CD4-positive, alpha-beta T cell treated with Interleukin-12 subunit alpha and Interleukin-12 subunit beta, for 1 hour (primary cell): ENCODE data around the gene ACSL3.

Source experiments
- DNase-seq: peaks from one replicate; pipeline ENCODE4 v3.0.0-alpha.2; 2020

Gene ACSL3

DNA sequence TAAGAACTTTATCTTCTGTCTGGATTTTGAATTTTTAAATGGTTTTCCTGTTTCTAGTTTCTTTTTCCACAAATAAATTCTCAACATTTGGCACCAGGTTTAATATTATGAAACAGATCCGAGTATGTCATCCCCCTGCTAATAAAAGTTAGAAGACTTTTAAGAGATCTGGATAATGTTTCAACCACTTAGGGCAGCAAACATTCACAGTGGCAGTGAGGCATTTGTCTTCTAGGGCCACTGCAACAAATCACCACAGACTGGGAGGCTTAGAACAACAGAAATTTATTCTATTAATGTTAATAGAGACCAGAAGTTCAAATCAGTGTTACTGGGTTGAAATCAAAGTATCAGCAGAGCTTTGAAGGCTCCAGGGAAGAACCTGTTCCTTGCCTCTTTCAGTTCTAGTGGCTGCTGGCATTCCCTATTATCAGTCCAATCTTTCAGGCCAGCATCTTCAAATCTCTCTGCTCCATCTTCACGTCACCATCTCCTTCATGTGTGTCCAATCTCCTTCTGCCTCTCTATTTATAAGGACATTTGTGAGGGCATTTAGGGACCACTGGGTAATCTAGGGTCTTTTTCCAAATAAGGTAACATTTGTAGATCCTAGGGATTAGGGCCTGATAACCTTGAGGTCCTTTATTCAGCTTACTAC lies 23.4 kb downstream of the ACSL3 start:
- no peak for DNase-seq

- DNase-seq: no peak
Measured at GRCh38 chr2:222884805-222885424, 24.1 kb downstream of the ACSL3 start.

GRCh38 chr2:222887124-222887523 lies 26.3 kb downstream of the ACSL3 start:
- no peak for DNase-seq

DNA sequence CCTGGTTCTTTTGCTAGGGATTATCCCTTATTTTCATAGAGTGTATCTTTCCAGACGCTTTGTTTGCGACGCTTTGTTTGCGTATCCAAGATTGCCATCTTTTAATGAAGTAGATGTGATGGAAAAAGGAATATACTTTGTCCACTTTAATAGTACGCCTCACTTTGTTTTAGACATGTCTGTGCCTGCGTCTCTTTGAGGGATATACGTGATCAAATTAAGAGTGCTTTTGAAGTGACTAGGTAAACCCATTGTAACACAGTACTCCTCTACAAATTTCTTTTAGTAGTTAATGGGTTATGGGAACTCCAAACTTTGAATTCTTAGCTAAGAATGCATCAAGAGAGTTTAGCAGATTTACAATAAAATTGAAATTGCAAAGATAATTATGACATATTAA lies 27.9 kb downstream of the ACSL3 start:
- DNase-seq: no peak

GRCh38 chr2:222891890-222892289 lies 31.1 kb downstream of the ACSL3 start:
- no peak for DNase-seq

- DNase-seq: no peak
Measured at GRCh38 chr2:222892321-222892720, 31.5 kb downstream of the ACSL3 start.

- no peak for DNase-seq
Measured at GRCh38 chr2:222892761-222893160, 31.9 kb downstream of the ACSL3 start.

- DNase-seq: no peak
Measured at GRCh38 chr2:222893716-222894115, 32.9 kb downstream of the ACSL3 start.

DNA sequence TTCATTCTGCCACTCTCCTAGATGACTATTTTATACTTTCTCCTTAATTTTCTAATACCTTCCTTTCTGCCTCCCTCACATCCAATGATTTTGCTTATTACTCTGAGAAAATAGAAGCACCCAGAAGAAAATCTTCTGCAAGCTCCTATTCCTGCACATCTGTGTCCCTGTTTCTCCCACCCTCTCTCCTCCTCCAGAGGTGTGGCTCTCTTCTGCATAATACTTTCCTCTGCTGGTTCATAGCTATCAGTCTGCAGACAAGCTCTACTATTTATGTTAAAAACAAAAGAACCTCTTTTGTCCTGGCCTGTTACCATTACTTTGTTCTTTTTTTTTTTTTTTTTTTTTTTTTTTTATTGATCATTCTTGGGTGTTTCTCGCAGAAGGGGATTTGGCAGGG lies 34.3 kb downstream of the ACSL3 start:
- DNase-seq: no peak

DNA sequence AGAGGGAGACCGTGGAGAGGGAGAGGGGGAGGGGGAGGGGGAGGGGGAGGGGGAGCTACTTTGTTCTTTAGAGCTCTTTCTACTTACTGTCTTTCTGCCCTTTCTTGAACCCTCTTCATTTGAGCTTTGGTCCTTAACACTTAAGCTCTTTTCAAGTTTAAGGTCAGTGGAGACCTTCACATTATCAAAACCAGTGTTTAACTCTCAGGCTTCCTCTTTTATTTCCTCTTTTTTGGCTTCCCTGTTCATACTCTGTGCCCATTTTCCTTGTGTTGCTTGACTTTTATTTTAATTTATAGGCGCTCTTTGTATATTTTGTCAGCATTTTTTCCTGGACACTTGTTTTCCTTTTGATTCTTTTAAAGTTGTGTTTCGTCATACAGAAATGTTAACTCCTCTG lies 37.1 kb downstream of the ACSL3 start:
- no peak for DNase-seq

DNA sequence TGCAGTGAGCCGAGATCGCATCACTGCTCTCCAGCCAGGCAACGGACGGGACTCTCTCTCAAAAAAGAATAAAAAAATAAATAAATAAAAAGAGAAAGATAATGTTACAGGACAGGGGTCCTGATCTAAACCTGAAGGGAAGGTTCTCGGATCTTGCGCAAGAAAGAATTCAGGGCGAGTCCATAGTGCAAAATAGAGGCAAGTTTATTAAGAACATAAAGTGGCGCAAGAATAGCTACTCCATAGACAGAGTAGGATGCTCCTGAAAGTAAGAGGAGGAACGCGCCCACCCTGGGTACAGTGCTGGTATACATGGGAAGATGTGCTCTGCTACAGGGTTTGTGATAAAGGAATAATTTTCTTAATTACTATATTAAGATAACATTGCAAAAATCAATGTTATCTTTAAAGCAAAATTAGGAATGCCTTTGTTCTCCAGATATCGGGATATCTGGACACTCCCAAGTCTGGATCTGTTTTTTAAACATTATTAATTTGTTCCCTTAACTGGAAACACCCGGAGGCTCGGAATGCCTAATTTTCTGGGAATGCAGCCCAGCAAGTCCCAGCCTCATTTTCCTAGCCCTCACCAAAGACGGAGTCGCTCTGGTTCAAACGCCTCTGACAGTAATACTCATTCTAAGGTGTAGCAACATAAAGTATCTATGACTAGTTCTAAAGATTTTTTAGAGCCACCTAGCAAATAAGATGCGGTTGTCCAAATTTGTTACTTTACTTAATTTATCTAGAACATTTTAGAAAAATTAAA lies 38.8 kb downstream of the ACSL3 start:
- DNase-seq: no peak

- no peak for DNase-seq
Measured at GRCh38 chr2:222900354-222900753, 39.5 kb downstream of the ACSL3 start.

DNA sequence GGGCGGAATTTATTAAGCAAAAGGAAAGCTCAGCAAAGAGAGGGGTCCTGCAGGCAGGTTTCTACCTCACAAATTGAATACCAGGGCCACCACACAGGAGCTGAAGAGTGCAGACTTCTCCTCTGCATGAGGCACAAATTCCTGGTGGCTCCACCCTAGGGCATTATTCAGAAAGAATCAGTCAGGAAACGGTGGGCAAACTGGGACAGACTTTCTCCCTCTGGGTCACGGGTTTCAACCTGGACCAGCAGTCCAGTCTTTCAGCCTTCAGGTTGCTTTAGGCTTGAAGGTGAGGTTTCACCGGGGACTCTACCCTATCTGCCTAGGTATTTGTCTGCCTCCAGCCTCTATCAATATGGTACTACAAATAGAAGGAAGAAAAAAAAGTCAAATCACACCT lies 41.8 kb downstream of the ACSL3 start:
- DNase-seq: no peak

DNA sequence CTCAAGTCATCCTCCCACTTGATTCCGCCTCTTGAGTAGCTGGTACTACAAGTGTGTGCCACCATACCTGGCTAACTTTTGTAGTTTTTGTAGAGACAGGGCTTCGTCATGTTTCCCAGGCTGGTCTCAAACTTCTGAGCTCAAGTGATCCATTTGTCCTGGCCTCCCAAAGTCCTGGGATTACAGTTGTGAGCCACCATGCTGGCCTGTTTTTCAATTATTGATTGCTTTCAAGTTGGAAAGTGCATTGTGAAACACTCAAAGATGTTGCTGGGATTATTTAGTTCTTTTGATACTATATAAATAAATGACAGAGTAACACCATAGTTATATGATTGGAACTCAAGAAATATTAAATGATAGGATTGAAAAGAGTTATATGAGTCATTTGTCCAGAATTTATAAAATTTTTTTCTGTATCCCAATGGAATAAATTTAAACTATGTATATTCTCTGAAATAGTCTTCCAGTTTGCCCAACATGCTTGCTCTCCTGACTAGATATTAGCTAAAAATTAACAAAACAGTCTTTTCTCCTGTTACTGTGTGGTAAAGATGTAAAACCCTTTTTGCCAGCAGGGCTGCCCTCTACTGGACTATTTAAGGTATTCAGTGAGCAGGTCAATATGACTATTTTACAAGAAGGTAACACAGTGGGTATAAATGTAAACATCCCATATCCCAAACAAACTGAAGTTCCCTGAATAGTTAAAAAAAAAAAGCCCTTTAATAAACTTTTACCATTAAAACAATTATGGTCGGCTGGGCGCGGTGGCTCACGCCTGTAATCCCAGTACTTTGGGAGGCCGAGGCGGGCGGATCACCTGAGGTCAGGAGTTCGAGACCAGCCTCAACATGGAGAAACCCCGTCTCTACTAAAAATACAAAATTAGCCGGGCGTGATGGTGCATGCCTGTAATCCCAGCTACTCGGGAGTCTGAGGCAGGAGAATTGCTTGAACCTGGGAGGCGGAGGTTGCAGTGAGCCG lies 42.7 kb downstream of the ACSL3 start:
- peak; percentile 57 for DNase-seq

- DNase-seq: no peak
Measured at GRCh38 chr2:222904557-222905258, 43.9 kb downstream of the ACSL3 start.

- no peak for DNase-seq
Measured at GRCh38 chr2:222907048-222907447, 46.2 kb downstream of the ACSL3 start.

- no peak for DNase-seq
Measured at GRCh38 chr2:222907790-222908441, 47.1 kb downstream of the ACSL3 start.

GRCh38 chr2:222909286-222909685 lies 48.5 kb downstream of the ACSL3 start:
- no peak for DNase-seq

DNA sequence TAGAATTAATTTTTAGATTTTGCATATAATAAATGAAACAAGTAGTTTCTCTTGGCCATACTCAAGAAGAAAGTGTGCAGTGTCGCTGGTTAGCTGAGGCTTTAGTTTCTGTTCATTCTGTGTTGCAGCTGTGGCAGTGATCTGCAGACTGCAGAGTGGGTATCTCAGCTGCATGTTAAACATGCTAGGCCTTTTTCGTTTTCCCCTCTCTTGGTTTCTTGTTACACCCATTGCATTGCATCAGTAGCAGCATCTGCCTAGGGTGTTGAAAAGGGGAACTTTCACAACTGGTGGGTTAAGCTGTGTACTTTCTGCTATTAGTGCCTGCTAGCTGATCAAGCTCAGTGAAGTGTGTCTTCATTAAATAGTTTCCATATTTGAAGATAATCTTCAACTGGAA lies 51.3 kb downstream of the ACSL3 start:
- no peak for DNase-seq

DNA sequence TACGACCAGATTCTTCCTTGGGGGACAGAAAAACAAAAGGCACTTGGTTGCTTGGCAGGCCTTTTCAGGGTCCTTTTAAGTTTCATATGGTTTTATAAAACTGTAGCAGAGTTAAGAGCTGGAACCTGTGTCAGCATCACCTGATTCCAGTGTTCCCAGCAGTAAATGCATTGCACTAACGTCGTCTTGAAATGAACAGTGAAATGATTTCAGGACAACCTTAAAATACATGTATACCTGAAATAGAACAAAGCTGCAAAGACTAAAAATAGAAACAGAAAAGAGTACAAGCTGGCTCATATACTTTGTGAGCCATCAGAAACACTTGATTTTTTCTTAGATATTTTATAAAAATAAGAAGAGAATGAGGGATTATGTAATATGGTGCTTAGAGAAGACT lies 51.9 kb downstream of the ACSL3 start:
- no peak for DNase-seq

- no peak for DNase-seq
Measured at GRCh38 chr2:222915092-222915957, 54.5 kb downstream of the ACSL3 start.
